Sciatic nerve (tissue), 2 donors: ENCODE results near the gene MTG1. TPM values are rescaled to one million over a fixed set of nuclear protein-coding genes. Genes with fewer than 3 reads are reported as not detected.

Experiments
- ATAC-seq: fragments of 200-7000 bp; cut with Tn5 transposase; one replicate; pipeline ENCODE4 v1.9.1; 2020; ENCODE audit warnings: mild to moderate bottlenecking, moderate library complexity
- DNase-seq: peaks from one replicate; pipeline ENCODE4 v3.0.0-alpha.2; 2020; ENCODE audit warnings: low spot score
- intact Hi-C: fragments of 100-400 bp; cut with DNase I; formaldehyde crosslinking; loops from one replicate; pipeline ENCODE4 v1.14.2; 2022
- total RNA-seq: library from RNA; stranded (reverse); fragmentation: NEBNext Ultra II Directional; extraction: Animal tissue kit (Norgen Biotek cat#: 25700); gene quantifications from one replicate; pipeline ENCODE4 v1.2.1, GENCODE V29; 2021
- donor health status: DM: no; HTN: no; CAD: no.
- donor health status: DM: no; HTN: no; CAD: no.

MTG1 gene
- total RNA-seq, 1 donor from 2014 or later: 44.0 TPM

DNA sequence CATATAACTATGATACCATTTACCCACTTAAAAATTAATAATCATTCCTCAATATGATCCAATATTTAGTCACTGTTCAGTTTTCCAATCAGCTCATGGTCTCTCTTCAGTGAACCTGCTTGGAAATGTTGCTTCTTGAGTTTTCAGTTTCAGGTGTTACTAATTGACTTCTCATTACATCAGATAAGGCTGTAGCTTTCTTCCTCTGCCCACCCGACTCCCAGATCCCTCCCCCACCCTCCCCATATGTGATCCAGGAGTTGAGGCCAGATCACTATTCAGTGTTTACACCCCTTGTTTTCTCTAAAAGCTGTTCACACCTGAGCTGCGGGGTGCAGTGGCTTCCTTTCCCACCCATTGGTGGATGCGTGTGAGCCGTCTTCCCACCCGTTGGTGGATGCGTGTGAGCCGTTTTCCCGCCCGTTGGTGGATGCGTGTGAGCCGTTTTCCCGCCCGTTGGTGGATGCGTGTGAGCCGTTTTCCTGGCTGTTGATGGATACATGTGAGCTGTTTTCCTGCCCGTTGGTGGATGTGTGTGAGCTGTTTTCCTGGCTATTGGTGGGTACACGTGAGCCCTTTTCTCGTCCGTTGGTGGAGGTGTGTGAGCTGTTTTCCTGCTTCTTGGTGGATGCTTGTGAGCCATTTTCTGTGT is 3.2 kb upstream of the MTG1 start:
- DNase-seq (peak; percentile 33), ATAC-seq (no peak)
- intact Hi-C loops: no loop called here

GRCh38 chr10:133391249-133391635 is 2.7 kb upstream of the MTG1 start:
- DNase-seq (peak; percentile 44), ATAC-seq (no peak)
- intact Hi-C loops: no loop called here

DNA sequence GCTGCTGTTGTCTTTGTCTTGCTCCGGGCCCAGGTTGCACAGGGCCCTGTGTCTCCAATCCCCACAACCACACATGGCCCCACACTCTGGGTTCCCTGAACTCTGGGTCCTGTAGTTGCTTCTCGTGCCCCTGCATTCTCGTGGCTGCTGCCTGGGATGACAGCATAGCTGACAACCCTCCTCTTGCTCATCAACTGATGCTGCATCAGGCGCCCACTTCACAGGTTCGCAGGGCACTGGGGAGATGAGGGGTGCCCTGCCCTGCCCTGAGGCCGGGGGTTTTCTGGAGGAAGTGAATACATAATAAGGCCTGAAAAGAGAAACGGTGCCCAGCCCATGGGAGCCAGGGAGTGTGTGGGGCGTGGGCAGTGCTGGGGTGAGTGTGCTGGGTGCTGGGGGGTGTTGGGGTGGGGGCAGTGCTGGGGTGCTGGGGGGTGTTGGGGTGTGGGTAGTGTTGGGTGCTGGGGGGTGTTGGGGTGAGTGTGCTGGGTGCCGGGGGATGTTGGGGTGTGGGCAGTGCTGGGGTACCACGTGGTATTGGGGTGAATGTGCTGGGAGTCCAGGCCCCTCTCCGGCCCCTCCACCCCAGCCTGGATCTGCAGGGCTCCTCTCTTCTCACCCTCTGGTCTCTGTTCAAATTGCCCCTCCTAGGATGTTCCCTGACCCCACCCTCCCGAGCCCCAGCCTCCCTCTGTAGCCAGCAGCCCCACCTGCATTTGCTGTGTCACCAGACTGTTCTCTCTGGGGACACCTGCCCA is 2.0 kb upstream of the MTG1 start:
- peak; percentile 45 for DNase-seq
- intact Hi-C loops: no loop called here
- no peak for ATAC-seq

- intact Hi-C loops: no loop called here
- no peak for DNase-seq
- no peak for ATAC-seq
Observed at GRCh38 chr10:133393401-133394063, 425 bp upstream of the MTG1 start.

GRCh38 chr10:133394801-133395221 is 854 bp downstream of the MTG1 start:
- DNase-seq: no peak
- ATAC-seq: no peak
- intact Hi-C loops: no loop called here

DNA sequence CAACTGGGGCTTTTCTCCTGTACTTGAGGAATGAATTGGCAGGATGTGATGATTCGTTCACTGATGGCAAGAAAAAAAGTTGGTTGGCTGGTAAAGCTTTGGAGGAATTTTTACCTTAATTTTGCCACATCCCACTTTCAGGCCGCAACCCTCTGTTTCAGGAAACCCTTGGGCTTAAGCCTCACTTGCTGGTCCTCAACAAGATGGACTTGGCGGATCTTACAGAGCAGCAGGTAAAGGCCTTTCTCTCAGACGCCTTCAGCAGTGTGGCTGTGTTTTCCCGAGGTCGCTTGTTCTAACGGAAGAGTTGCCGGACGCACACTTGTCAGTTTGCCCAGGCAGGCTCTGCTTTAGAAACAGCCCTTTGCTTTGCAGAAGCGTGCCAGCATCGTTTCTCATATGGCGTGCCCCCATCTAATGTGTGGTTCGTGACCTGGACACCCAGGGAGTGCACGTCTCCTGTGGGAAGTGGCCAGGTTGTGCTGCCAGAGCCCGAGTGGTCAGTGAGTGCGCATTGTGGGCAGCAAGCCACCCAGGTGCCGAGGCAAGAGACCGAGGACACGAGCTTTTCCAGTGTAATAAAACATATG is 2.2 kb downstream of the MTG1 start:
- intact Hi-C loops: no loop called here
- no peak for DNase-seq
- ATAC-seq: no peak

DNA sequence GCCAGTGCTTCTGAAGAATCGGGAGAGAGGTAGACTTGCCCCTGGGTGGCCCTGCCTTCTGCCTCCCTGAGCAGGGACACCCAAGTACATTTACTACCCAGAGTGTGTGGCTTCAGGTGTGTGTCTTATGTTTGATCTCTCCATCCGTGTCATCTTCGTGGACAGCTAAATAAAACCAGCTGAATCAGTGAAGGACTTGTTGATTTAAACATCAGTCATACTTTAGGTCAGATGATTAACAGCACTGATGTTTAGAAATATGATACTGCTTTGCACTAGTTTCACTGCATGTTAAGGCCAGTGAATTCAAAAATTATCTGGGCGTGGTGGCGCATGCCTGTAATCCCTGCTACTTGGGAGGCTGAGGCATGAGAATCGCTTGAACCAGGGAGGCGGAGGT is 4.0 kb downstream of the MTG1 start:
- DNase-seq (no peak), ATAC-seq (no peak)
- intact Hi-C loops: no loop called here

DNA sequence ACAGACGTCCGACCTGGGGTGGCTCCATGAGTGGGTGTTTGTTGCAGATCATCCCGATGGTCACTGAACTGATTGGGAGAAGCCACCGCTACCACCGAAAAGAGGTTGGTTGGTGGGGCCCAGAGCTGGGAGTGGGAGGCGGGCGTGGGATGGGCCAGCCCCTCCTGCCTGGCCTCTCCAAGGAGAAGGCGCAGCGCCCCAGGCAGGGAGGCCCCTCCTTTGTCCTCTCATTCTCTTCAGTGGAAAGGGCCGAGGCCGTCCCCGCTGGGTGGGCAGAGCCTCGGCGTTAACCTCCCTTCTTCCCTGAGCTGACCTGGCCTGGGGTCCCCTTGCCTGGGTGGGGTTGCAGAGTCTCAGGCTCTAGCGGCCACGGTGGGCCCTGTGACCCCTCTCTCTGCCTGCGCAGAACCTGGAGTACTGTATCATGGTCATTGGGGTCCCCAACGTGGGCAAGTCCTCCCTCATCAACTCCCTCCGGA is 5.2 kb downstream of the MTG1 start:
- intact Hi-C loops: no loop called here
- DNase-seq: no peak

GRCh38 chr10:133400624-133401424 is 6.9 kb downstream of the MTG1 start:
- intact Hi-C loops: no loop called here
- ATAC-seq (no peak), DNase-seq (no peak)

More for the DNA sequence above, 5.2 kb downstream of the MTG1 start:
- no peak for ATAC-seq

DNA sequence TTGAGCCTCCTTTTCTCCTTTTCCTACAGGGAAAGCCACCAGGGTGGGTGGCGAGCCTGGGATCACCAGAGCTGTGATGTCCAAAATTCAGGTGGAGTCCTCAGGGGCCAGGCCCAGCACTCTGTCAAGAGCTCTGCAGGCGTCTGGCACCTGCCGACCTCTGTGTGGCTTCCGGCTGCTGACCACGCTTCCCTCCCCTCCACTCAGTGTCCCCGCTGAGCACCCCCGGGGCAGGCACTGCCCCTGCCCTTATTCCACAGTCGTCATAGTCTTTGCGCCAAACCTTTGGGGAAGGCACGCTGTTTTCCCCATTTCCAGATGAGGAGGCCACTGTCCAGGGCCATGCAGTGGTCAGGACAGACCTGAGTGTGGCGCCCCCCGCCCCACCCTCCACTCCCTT is 7.5 kb downstream of the MTG1 start:
- DNase-seq (no peak), ATAC-seq (no peak)
- intact Hi-C loops: no loop called here

- intact Hi-C loops: no loop called here
- ATAC-seq: no peak
Observed at GRCh38 chr10:133401981-133402725, 8.2 kb downstream of the MTG1 start.

GRCh38 chr10:133403359-133403758 is 9.4 kb downstream of the MTG1 start:
- intact Hi-C loops: no loop called here

More at GRCh38 chr10:133401981-133402725, 8.2 kb downstream of the MTG1 start:
- DNase-seq: no peak

DNA sequence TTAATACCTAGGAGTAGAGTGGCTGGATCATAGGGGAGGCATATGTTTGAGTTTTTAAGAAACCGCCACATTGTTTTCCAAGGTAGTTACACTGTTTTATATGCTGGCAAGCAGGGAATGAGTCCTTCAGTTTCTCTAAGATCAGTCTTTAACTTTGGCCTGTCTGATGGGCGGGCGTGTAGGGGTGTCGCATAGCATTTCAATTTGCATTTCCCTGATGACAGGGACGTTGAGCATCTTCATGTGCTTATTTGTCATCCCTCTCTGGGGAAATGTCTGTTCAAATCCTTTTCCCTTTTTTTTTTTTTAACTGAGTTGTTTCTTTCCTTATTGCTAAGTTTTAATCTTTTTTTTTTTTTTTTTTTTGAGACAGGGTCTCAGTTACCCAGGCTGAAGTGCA is 9.8 kb downstream of the MTG1 start:
- intact Hi-C loops: no loop called here
- ATAC-seq (no peak), DNase-seq (no peak)

More at GRCh38 chr10:133403359-133403758, 9.4 kb downstream of the MTG1 start:
- ATAC-seq (no peak), DNase-seq (no peak)

DNA sequence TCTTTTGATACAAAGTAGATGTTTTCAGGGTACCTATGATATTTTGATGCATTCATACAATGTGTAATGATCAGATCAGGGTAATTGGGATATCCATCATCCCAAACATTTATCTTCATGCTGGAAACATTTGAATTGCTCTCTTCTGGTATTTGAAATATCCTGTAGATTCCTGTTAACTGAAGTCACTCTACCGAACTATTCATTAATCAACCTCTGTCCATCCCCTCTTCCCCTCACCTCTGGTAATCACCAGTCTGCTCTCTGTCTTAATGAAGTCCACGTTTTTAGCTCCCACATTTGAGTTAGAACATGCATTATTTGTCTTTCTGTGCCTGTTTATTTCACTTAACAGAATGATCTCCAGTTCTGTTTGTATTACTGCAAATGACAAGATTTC is 11.3 kb downstream of the MTG1 start:
- ATAC-seq (no peak), DNase-seq (no peak)
- intact Hi-C loops: no loop called here

- intact Hi-C loops: no loop called here
- no peak for ATAC-seq
- no peak for DNase-seq
Observed at GRCh38 chr10:133405844-133406527, 12.0 kb downstream of the MTG1 start.

- intact Hi-C loops: no loop called here
- DNase-seq (no peak), ATAC-seq (no peak)
Observed at GRCh38 chr10:133411523-133412380, 17.8 kb downstream of the MTG1 start.

DNA sequence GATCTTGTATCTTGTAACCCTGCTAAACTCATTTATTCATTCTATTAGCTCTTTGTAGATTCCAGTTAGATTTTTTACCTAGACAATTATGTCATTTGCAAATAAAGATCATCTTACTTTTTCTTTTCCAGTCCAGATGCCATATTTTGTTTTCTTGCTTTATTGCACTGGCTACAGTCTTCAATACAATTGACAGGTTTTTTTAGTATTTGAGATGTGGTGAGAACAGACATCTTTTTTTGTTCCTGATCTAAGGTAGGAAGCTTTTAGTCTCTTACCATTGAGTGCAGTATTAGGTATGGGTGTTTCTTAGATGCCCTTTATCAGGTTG is 18.4 kb downstream of the MTG1 start:
- ATAC-seq (no peak), DNase-seq (no peak)
- intact Hi-C loops: no loop called here
